ENCODE results near the gene MPL. TPM values are rescaled to one million over a fixed set of nuclear protein-coding genes. Genes with fewer than 3 reads are reported as not detected.
A peak's percentile ranks its signal among the peaks of the same experiment; 100 is the strongest.

Gene MPL
- total RNA-seq, 1 experiment from 2014 or later, result 0.15 TPM

DNA sequence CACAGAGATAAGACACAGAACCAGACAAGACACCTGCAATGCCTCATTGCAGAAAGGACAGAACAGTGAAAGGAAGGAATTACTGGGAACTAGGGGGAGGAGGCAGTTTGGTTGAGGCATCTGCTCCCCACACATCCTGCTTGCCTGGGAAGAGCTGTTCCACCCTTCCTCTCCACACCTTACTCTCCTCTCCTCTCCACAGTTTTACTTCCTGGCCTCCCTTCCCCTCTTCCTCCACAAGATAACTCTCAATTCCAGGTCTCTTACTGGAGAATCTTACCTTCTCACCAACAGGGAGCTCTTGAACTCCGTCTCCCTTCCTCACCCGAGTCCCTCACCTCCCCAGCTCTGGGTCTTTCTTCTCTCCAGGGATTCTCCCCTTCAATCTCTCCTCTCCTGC is 28.1 kb downstream of the MPL start (continued):
- TF ChIP-seq FOXJ3 (CRISPR knock-in tag; IDR thresholded peaks at IDR 0.05; ENCODE audit: borderline replicate concordance) (no peak), NR3C1 (CRISPR knock-in tag; conservative IDR thresholded peaks at IDR 0.05; ENCODE audit: low read depth) (no peak), TEAD1 (CRISPR knock-in tag; IDR thresholded peaks at IDR 0.05) (no peak)

DNA sequence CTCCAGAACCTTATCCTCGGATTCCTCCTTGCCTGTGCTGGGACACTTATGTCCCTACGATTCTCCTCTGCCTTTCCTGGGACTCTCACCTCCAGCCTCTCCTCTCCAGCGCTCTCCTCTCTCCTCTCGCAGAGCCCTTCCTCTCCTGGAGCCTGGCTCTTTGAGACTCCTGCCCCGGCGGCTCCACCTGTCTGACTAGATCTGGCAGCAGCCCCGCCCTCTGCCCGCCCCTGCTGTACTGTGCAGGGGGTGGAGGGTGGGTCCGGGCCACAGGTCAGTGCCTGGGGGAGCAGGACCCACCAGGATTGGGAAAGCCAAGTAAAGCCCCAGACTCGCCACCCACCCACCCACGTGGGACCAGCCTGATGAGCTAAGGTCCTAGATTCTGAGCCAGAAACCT is 28.6 kb downstream of the MPL start:
- TF ChIP-seq ZNF416 (CRISPR knock-in tag; IDR thresholded peaks at IDR 0.05) (no peak), SP1 (CRISPR knock-in tag; conservative IDR thresholded peaks at IDR 0.05) (0 out of 2 replicates have a peak, but pooled peaks have one; percentile 13), JAZF1 (CRISPR knock-in tag; IDR thresholded peaks at IDR 0.05) (no peak), NR2C2 (CRISPR knock-in tag; IDR thresholded peaks at IDR 0.05) (no peak), CBFB (CRISPR knock-in tag; IDR thresholded peaks at IDR 0.05; ENCODE audit: low read depth) (no peak)
- TF ChIP-seq, protein P1, sequence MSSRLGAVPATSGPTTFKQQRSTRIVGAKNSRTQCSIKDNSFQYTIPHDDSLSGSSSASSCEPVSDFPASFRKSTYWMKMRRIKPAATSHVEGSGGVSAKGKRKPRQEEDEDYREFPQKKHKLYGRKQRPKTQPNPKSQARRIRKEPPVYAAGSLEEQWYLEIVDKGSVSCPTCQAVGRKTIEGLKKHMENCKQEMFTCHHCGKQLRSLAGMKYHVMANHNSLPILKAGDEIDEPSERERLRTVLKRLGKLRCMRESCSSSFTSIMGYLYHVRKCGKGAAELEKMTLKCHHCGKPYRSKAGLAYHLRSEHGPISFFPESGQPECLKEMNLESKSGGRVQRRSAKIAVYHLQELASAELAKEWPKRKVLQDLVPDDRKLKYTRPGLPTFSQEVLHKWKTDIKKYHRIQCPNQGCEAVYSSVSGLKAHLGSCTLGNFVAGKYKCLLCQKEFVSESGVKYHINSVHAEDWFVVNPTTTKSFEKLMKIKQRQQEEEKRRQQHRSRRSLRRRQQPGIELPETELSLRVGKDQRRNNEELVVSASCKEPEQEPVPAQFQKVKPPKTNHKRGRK (CRISPR knock-in tag; IDR thresholded peaks at IDR 0.05; ENCODE audit: borderline replicate concordance), result no peak
- TF ChIP-seq, protein P2, sequence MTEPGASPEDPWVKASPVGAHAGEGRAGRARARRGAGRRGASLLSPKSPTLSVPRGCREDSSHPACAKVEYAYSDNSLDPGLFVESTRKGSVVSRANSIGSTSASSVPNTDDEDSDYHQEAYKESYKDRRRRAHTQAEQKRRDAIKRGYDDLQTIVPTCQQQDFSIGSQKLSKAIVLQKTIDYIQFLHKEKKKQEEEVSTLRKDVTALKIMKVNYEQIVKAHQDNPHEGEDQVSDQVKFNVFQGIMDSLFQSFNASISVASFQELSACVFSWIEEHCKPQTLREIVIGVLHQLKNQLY (CRISPR knock-in tag; IDR thresholded peaks at IDR 0.05), result no peak
- H3K9me3 Mint-ChIP-seq, result no peaks in the 10 kb centered on the region
- ChIA-PET POLR2A (no interaction called here), CTCF (interaction anchor here (0.6 kb wide), 1 partner anchor 13 kb away, joined by 3 read pairs; no protein-coding TSS in a partner anchor)
- peak overlapping the region; percentile 88 for H3K27ac Mint-ChIP-seq
- peak; percentile 40 for ATAC-seq
- peaks cover 34% of the 10 kb centered on the region for H3K36me3 Mint-ChIP-seq
- peak; percentile 69 for DNase-seq (ENCODE audit: low spot score)
- H3K4me3 Mint-ChIP-seq, result peak overlapping the region; percentile 81
- peaks cover 31% of the 10 kb centered on the region for H3K4me1 Mint-ChIP-seq
- no peaks in the 10 kb centered on the region for H3K27me3 Mint-ChIP-seq (ENCODE audit: low read depth)

DNA sequence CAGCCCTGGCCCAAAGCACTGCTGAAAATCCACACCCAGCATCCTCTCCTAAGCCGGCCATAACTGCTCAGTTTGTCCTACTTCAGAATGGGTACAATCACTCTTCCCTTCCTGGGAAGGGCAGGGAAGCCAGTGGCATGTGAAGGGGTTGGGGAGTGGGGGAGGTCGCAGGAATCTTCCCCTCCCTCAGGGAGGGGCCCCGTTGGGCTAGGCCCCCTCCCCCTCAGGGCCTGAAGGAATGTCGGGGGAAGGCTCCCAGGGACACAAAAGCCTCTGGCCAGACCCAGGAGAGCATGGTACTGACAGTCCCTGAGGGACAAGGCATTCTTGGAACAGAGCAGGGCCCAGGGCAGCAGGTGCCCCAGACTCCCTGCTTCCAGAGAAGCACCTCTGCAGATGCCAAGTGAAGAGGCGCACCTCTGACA is 29.0 kb downstream of the MPL start:
- CTCF ChIA-PET, result interaction anchor here (0.6 to 2.5 kb wide), 2 partner anchors 9 to 13 kb away, joined by 3 to 23 read pairs; partner anchors contain the start of gene CDC20
- TF ChIP-seq NR3C1 (CRISPR knock-in tag; conservative IDR thresholded peaks at IDR 0.05; ENCODE audit: low read depth) (no peak), GTF2I (CRISPR knock-in tag; conservative IDR thresholded peaks at IDR 0.05) (peak; percentile 71; the same call in 1 of the 2 replicates)
- POLR2A ChIA-PET, result no interaction called here
- DNase-seq (ENCODE audit: low spot score) (peak; percentile 30), ATAC-seq (peak; percentile 1)
- Mint-ChIP-seq H3K27me3 (ENCODE audit: low read depth) (no peaks in the 10 kb centered on the region), H3K4me1 (peaks cover 26% of the 10 kb centered on the region), H3K4me3 (peak overlapping the region; percentile 81), H3K36me3 (peaks cover 30% of the 10 kb centered on the region), H3K9me3 (no peaks in the 10 kb centered on the region), H3K27ac (no peak overlapping the region)

DNA sequence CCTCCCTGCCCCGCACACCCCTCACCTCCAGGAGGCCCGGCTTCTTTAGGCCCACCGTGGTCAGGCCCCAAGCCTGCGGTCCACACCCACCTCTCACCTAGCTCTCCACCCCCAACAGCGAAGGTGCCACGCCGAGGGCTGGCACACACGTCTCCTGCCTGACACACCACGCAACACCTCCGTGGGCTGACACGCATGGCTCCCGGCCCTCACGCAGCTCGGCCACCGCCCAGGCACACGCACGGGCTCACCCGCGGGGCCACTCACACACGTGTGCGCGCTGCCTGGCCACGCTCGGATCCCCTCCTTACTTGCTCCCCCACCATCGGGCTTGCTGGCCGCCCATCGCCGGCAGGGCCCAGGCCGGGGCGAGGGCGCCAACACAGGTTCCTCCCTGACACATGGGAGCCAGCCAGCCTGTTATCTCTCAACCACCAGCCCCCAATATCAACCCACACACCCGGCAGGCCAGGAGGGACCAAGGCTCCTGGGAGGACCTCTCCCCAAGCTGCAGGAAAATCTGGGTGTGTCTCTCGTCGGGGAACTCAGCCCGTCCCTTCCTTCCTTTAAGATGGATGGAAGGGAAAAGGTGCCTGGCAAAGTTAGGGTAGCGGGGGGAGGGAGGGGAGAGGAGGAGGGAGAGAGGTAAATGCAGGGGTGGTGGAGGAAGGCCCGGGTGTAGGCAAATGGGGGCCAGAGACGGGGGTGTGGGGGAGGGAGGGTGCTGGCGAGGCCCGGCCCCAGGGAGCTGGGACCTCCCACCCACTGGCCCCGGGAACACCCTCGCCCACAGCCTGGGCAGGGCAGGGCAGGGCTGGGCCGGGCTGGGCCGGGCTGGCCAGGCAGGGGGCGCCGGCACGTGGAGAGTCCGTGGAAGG is 29.6 kb downstream of the MPL start:
- H3K27ac Mint-ChIP-seq, result no peak overlapping the region
- peaks cover 23% of the 10 kb centered on the region for H3K36me3 Mint-ChIP-seq
- DNase-seq (ENCODE audit: low spot score) (peak; percentile 30), ATAC-seq (peak; percentile 21)
- H3K4me3 Mint-ChIP-seq, result peak overlapping the region; percentile 81
- H3K27me3 Mint-ChIP-seq (ENCODE audit: low read depth), result no peaks in the 10 kb centered on the region
- H3K4me1 Mint-ChIP-seq, result peaks cover 23% of the 10 kb centered on the region
- H3K9me3 Mint-ChIP-seq, result no peaks in the 10 kb centered on the region
- ChIA-PET CTCF (interaction anchor here (0.6 to 2.5 kb wide), 6 partner anchors 9 to 81 kb away, joined by 3 to 23 read pairs (median 6); partner anchors contain the start of genes C1orf210, CDC20, MED8 and SZT2), POLR2A (interaction anchor here (0.5 to 2.1 kb wide), 6 partner anchors 9 to 97 kb away, joined by 3 to 17 read pairs (median 4); partner anchors contain the start of genes CDC20, MED8, SZT2 and TMEM125)
- no peak for TF ChIP-seq FOXJ3 (CRISPR knock-in tag; IDR thresholded peaks at IDR 0.05; ENCODE audit: borderline replicate concordance)
- TF ChIP-seq, protein P3, sequence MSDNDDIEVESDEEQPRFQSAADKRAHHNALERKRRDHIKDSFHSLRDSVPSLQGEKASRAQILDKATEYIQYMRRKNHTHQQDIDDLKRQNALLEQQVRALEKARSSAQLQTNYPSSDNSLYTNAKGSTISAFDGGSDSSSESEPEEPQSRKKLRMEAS (CRISPR knock-in tag; IDR thresholded peaks at IDR 0.05), result no peak
- TF ChIP-seq, protein P4, sequence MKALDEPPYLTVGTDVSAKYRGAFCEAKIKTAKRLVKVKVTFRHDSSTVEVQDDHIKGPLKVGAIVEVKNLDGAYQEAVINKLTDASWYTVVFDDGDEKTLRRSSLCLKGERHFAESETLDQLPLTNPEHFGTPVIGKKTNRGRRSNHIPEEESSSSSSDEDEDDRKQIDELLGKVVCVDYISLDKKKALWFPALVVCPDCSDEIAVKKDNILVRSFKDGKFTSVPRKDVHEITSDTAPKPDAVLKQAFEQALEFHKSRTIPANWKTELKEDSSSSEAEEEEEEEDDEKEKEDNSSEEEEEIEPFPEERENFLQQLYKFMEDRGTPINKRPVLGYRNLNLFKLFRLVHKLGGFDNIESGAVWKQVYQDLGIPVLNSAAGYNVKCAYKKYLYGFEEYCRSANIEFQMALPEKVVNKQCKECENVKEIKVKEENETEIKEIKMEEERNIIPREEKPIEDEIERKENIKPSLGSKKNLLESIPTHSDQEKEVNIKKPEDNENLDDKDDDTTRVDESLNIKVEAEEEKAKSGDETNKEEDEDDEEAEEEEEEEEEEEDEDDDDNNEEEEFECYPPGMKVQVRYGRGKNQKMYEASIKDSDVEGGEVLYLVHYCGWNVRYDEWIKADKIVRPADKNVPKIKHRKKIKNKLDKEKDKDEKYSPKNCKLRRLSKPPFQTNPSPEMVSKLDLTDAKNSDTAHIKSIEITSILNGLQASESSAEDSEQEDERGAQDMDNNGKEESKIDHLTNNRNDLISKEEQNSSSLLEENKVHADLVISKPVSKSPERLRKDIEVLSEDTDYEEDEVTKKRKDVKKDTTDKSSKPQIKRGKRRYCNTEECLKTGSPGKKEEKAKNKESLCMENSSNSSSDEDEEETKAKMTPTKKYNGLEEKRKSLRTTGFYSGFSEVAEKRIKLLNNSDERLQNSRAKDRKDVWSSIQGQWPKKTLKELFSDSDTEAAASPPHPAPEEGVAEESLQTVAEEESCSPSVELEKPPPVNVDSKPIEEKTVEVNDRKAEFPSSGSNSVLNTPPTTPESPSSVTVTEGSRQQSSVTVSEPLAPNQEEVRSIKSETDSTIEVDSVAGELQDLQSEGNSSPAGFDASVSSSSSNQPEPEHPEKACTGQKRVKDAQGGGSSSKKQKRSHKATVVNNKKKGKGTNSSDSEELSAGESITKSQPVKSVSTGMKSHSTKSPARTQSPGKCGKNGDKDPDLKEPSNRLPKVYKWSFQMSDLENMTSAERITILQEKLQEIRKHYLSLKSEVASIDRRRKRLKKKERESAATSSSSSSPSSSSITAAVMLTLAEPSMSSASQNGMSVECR (CRISPR knock-in tag; IDR thresholded peaks at IDR 0.05; ENCODE audit: borderline replicate concordance), result 0 out of 2 replicates have a peak, but pooled peaks have one; percentile 36
- TF ChIP-seq NFYB (CRISPR knock-in tag; conservative IDR thresholded peaks at IDR 0.05; ENCODE audit: low read depth), result no peak
- TF ChIP-seq OVOL2 (CRISPR knock-in tag; IDR thresholded peaks at IDR 0.05; ENCODE audit: borderline replicate concordance), result no peak
- no peak for TF ChIP-seq ZNF138 (CRISPR knock-in tag; conservative IDR thresholded peaks at IDR 0.05)
- TF ChIP-seq, protein P5, sequence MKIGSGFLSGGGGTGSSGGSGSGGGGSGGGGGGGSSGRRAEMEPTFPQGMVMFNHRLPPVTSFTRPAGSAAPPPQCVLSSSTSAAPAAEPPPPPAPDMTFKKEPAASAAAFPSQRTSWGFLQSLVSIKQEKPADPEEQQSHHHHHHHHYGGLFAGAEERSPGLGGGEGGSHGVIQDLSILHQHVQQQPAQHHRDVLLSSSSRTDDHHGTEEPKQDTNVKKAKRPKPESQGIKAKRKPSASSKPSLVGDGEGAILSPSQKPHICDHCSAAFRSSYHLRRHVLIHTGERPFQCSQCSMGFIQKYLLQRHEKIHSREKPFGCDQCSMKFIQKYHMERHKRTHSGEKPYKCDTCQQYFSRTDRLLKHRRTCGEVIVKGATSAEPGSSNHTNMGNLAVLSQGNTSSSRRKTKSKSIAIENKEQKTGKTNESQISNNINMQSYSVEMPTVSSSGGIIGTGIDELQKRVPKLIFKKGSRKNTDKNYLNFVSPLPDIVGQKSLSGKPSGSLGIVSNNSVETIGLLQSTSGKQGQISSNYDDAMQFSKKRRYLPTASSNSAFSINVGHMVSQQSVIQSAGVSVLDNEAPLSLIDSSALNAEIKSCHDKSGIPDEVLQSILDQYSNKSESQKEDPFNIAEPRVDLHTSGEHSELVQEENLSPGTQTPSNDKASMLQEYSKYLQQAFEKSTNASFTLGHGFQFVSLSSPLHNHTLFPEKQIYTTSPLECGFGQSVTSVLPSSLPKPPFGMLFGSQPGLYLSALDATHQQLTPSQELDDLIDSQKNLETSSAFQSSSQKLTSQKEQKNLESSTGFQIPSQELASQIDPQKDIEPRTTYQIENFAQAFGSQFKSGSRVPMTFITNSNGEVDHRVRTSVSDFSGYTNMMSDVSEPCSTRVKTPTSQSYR (CRISPR knock-in tag; IDR thresholded peaks at IDR 0.05), result 0 out of 2 replicates have a peak, but pooled peaks have one; percentile 37
- TF ChIP-seq GABPB1 (CRISPR knock-in tag; IDR thresholded peaks at IDR 0.05), result no peak
- TF ChIP-seq TEAD4 (CRISPR knock-in tag; IDR thresholded peaks at IDR 0.05), result no peak
